Lower lobe of right lung (tissue), 2 donors: ENCODE results near the gene MRC1. TPM values are rescaled to one million over a fixed set of nuclear protein-coding genes. Genes with fewer than 3 reads are reported as not detected.

Source experiments
- ATAC-seq, 2 donors: fragments of 200-7000 bp; cut with Tn5 transposase; one replicate each; pipeline ENCODE4 v1.9.1; 2020 to 2022; ENCODE audit warnings: mild to moderate bottlenecking in 2 of 2, moderate library complexity in 2 of 2
- DNase-seq: peaks from one replicate; pipeline ENCODE4 v3.0.0-alpha.2; 2020
- H3K27ac ChIP-seq: fragments of 200-600 bp; one replicate; pipeline ENCODE4 v1.8.0; 2022
- H3K27me3 ChIP-seq: fragments of 200-600 bp; one replicate; pipeline ENCODE4 v1.8.0; 2022; ENCODE audit warnings: low read depth
- H3K36me3 ChIP-seq: fragments of 200-600 bp; one replicate; pipeline ENCODE4 v1.8.0; 2022; ENCODE audit warnings: mild to moderate bottlenecking
- H3K4me1 ChIP-seq: fragments of 200-600 bp; one replicate; pipeline ENCODE4 v1.8.0; 2022
- H3K4me3 ChIP-seq: fragments of 200-600 bp; one replicate; pipeline ENCODE4 v1.8.0; 2022; ENCODE audit warnings: mild to moderate bottlenecking
- H3K9me3 ChIP-seq: fragments of 200-600 bp; one replicate; pipeline ENCODE4 v1.8.0; 2022
- intact Hi-C: fragments of 100-400 bp; cut with DNase I; formaldehyde crosslinking; loops from one replicate; pipeline ENCODE4 v1.11.0; 2022
- total RNA-seq: library from RNA; stranded (reverse); fragmentation: NEBNext Ultra II Directional; extraction: Animal tissue kit (Norgen Biotek cat#: 25700); gene quantifications from one replicate; pipeline ENCODE4 v1.2.1, GENCODE V29; 2021
- TF ChIP-seq, protein P1 (sequence below): fragments of 200-600 bp; IDR thresholded peaks from one replicate; pipeline ENCODE4 v1.8.0; 2022; ENCODE audit warnings: antibody characterized with exemption, mild to moderate bottlenecking
- donor health status: DM: no; HTN: yes; CAD: no; lungs with severe emphysema.

Gene MRC1
- total RNA-seq, 1 donor from 2014 or later, result 529 TPM

DNA sequence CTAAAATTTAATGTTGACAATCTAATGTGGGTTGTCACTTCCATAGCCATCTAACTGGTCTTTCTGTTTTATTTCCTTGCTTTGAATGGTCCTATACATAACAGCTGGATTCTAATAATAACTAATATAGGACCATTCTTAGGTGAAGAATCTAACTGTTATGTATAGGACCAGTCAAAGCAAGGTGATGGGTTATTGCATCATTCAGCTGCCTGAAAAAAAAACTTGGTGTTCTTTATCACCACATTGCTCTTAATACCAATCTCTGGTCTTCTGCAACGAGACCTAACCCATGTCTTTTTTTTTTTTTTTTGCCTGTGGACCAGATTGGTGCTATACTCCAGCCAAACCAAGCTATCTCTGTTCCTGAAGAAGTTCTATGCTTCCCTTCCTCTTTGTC is 96.9 kb downstream of the MRC1 start:
- no peak overlapping the region for H3K27ac ChIP-seq
- H3K36me3 ChIP-seq, result peaks cover 5% of the 10 kb centered on the region
- H3K4me3 ChIP-seq, result no peak overlapping the region
- no peaks in the 10 kb centered on the region for H3K4me1 ChIP-seq
- ATAC-seq (no peak), DNase-seq (no peak)
- H3K27me3 ChIP-seq, result no peaks in the 10 kb centered on the region
- intact Hi-C loops, result no loop called here
- TF ChIP-seq, protein P1, sequence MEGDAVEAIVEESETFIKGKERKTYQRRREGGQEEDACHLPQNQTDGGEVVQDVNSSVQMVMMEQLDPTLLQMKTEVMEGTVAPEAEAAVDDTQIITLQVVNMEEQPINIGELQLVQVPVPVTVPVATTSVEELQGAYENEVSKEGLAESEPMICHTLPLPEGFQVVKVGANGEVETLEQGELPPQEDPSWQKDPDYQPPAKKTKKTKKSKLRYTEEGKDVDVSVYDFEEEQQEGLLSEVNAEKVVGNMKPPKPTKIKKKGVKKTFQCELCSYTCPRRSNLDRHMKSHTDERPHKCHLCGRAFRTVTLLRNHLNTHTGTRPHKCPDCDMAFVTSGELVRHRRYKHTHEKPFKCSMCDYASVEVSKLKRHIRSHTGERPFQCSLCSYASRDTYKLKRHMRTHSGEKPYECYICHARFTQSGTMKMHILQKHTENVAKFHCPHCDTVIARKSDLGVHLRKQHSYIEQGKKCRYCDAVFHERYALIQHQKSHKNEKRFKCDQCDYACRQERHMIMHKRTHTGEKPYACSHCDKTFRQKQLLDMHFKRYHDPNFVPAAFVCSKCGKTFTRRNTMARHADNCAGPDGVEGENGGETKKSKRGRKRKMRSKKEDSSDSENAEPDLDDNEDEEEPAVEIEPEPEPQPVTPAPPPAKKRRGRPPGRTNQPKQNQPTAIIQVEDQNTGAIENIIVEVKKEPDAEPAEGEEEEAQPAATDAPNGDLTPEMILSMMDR, result no peak
- H3K9me3 ChIP-seq, result no peaks in the 10 kb centered on the region

DNA sequence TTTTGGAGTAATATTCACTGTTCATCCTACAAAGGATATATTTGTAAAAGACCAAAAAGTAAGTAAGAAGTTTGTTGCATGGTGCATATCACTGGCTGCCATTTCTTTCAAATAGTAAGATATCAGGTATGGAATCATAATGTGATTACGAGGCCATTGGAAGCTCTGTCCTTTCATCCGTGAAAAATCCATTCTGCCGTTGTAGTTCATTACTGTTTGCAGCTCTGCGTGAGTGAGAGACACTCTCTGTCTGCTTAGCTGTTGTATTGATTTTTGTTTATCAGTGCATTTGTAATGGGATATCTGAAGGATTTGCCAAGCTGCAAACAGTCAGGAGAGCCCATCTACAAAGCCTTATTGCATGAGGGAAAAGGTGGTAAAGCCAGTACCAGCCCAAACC is 98.5 kb downstream of the MRC1 start:
- Histone ChIP-seq H3K4me1 (no peaks in the 10 kb centered on the region), H3K4me3 (no peak overlapping the region), H3K9me3 (no peaks in the 10 kb centered on the region), H3K36me3 (no peaks in the 10 kb centered on the region), H3K27ac (no peak overlapping the region), H3K27me3 (no peaks in the 10 kb centered on the region)
- no peak for ATAC-seq
- intact Hi-C loops, result no loop called here
- TF ChIP-seq, protein P1, result no peak
- DNase-seq, result no peak

DNA sequence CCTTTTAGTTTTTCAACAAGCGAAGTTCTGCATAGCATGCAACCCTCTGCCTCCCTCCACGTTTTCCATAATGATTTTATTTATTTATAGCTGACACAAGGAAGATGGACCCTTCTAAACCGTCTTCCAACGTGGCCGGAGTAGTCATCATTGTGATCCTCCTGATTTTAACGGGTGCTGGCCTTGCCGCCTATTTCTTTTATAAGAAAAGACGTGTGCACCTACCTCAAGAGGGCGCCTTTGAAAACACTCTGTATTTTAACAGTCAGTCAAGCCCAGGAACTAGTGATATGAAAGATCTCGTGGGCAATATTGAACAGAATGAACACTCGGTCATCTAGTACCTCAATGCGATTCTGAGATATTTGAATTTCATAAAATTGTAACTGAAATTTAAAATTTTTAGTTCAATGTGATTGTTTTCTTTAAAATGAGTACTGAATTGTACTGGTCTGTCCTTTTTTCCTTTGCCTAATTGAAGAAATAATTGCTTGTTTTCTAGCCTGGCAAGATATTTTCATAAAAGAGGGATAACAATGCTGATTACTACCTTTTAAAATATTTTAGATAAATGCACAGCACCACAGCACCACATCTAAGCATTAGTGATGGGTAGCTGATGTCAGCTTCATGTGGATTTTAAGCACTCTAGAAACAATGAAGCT is 101.1 kb downstream of the MRC1 start:
- Histone ChIP-seq H3K36me3 (no peaks in the 10 kb centered on the region), H3K27me3 (no peaks in the 10 kb centered on the region), H3K4me1 (no peaks in the 10 kb centered on the region), H3K27ac (no peak overlapping the region), H3K9me3 (no peaks in the 10 kb centered on the region), H3K4me3 (no peak overlapping the region)
- TF ChIP-seq, protein P1, result peak; percentile 43
- intact Hi-C loops, result no loop called here
- DNase-seq (no peak), ATAC-seq (peak in 1 of 2 donors; percentile 25)

DNA sequence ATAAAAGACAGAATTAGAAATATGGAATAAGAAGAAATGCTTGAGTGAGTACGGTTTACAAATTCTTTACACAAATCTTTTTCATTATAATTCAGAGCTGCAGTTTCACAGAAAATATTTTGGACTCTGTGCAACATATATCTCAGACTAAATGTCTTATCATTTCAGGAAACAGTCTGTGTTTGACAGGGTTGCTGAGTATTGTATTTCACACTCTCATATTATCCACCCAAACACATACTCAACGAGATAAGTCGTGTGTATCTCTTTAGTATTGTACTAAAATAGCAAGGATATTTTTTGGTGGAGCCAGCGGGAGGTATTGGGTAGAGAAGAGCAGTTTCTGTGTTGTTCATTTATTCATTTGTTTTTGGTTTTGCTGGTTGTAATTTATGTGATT is 103.6 kb downstream of the MRC1 start:
- no peaks in the 10 kb centered on the region for H3K27me3 ChIP-seq
- no peak overlapping the region for H3K4me3 ChIP-seq
- H3K36me3 ChIP-seq, result no peaks in the 10 kb centered on the region
- no peaks in the 10 kb centered on the region for H3K4me1 ChIP-seq
- H3K9me3 ChIP-seq, result no peaks in the 10 kb centered on the region
- DNase-seq (no peak), ATAC-seq (no peak)
- H3K27ac ChIP-seq, result no peak overlapping the region
- intact Hi-C loops, result no loop called here
- TF ChIP-seq, protein P1, result no peak

DNA sequence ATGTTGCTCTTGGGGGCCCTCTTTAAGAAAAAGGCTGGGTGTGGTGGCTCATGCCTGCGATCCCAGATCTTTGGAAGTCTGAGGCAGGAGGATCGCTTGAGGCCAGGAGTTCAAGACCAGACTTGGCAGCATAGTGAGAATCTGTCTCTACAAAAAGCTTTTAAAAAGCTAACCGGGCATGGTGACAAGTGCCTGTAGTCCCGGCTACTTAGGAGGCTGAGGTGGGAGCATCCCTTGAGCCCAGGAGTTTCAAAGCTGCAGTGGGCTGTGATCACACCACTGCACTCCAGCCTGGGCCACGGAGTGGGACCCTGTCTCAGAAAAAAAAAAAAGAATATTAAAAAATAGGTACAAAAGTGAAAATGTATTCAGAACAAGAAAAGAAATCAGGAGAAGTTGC is 104.5 kb downstream of the MRC1 start:
- TF ChIP-seq, protein P1, result no peak
- no peaks in the 10 kb centered on the region for H3K27me3 ChIP-seq
- H3K9me3 ChIP-seq, result no peaks in the 10 kb centered on the region
- intact Hi-C loops, result no loop called here
- H3K36me3 ChIP-seq, result no peaks in the 10 kb centered on the region
- H3K4me1 ChIP-seq, result no peaks in the 10 kb centered on the region
- no peak overlapping the region for H3K4me3 ChIP-seq
- DNase-seq (no peak), ATAC-seq (no peak)
- no peak overlapping the region for H3K27ac ChIP-seq
